HG03095 (cell line): ENCODE results near the gene LGALS8.
A peak's percentile ranks its signal among the peaks of the same experiment; 100 is the strongest.
"Not testable (repeated sequence)": the region's sequence is repeated elsewhere in the genome, so short reads cannot be mapped to it uniquely, and the experiment has no call there.

Source experiments
- ATAC-seq: cut with Tn5 transposase; IDR thresholded peaks from one replicate; pipeline ENCODE4 v1.9.1; 2021; ENCODE audit warnings: moderate library complexity; ENCODE audit not compliant: unreplicated experiment

LGALS8 gene

DNA sequence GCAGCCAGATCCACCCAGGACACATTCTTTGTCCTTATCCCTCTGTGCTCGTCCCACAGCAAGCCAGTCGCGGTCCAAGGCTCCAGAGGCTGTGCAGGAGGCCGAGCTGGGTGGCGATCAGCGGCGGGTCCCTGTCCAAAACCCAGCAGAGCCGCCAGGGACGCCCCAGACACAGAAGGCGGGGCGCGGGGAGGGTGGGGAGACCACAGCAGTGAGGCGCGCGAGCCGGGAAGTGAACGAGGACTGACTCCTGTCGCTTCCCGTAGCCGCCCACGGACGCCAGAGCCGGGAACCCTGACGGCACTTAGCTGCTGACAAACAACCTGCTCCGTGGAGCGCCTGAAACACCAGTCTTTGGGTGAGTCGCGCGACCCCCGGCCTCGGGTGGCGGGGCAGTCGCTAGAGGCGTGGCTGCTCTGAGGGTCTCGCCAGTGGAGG lies at the start of gene LGALS8:
Gene LGALS8 (plus strand): TSS at position 279 of the 438 bp plus-strand sequence. CDS start 2,089 bp downstream, outside the sequence.
- ATAC-seq: peak; percentile 66

DNA sequence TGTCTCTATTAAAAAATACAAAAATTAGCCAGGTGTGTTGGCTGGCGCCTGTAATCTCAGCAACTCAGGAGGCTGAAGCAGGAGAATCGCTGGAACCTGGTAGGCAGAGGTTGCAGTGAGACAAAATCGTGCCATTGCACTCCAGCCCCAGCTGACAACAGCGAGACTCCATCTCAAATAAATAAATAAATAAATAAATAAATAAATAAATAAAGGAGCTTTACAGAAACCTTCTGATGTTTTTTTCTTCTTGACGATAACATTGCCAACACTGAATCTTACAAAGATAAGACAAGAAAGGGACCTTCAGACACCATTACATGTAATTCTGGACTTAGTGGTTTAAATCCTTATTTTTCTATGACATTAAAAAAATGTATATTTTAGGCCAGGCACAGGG lies 47.8 kb upstream of the LGALS8 start:
- ATAC-seq: no peak

DNA sequence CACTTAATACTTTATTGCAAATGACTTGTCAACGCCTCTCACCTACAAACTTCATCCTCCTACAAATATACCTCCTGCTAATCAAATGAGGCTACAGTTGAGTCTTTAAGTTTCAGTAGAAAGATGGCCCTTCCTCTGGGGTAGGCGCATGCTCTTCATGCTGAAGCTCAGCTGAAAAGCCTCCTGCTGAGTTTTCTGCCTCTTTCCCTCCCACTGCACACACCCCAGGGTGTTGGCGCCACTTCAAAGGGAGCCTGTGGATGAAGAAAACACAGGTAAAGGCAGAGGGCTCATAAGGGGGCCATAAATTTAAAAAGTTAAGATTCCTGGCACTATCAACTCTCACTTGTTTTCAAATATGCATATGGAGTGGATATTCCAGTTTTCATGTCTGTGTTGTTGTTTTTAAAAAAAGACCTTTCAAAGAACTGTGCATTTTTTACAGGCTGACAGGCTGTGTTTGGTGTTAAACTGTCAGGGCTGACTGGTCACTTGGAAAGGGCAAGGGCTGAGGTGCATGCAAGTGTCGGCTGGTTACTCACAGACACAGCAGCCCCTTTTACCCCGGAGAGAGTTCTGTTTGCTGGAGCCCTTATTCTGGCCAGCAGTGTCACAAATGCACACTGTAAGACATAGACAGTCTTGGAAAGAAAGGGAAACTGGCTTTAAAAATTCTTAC lies 42.9 kb upstream of the LGALS8 start:
- no peak for ATAC-seq

DNA sequence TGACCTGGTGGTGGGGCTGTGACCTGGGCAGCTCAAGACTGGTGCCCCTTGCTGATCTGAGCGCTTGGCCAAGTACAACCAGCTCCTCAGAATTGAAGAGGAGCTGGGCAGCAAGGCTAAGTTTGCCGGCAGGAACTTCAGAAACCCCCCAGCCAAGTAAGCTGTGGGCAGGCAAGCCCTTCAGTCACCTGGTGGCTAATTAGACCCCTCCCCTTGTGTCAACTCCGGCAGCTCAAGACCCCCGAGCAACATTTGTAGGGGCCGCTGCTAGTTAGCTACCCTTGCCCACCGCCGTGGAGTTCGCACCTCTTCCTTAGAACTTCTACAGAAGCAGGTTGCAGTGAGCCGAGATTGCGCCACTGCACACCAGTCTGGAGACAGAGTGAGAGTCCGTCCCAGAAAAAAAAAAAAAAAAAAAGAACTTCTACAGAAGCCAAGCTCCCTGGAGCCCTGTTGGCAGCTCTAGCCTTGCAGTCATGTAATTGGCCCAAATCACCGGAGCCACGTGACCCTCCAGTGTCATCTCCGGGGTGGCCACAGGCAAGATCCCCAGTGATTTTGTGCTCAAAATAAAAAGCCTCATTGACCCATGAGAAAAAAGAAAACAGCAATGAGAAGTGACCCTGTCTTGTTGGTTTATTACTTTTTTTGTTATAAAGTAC lies 39.3 kb upstream of the LGALS8 start:
- no peak for ATAC-seq

DNA sequence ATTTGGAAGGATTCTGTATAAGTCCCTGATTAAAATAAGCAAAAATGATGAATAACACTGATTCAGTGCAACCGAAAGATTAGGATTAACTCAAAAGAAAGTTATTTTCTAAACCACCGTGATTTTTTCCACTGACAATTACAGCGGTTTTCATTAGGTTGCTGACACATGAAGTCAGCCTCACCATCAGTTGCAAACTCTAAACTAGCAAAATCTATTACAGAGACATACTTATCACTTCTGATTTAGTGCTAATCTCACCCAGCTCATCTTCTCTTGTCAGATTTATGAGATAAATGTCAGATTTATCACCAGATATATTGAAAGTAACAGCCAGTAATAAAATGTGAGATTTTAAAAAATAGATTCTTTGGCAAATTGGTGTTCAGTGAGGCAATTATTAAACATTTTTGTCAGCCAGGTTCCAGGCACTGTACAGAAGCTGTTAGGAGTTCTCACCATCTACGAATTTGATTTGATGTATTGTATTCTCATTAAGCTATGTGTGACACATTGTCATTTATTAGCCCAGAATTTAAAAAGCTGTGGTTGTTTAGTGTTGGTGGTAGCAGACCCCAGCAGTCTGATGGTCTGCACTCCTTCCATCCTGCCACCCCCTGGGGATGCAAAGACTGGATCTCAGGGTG lies 37.3 kb upstream of the LGALS8 start:
- no peak for ATAC-seq

DNA sequence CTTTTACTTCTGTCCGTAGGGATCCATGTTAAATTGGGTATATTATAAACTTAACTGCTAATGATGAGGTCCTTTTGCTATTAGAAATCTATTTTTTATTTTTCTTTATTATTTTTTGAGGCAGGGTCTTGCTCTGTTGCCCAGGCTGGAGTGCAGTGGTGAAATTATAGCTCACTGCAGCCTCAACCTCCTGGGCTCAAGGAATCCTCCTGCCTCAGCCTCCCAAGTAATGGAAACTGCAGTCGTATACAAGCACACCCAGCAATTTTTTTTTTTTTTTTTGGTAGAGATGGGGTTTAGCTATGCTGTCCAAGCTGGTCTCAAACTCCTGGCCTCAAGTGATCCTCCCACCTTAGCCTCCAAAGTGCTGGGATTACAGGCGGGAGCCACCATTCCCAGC lies 34.6 kb upstream of the LGALS8 start:
- not testable (repeated sequence) for ATAC-seq

DNA sequence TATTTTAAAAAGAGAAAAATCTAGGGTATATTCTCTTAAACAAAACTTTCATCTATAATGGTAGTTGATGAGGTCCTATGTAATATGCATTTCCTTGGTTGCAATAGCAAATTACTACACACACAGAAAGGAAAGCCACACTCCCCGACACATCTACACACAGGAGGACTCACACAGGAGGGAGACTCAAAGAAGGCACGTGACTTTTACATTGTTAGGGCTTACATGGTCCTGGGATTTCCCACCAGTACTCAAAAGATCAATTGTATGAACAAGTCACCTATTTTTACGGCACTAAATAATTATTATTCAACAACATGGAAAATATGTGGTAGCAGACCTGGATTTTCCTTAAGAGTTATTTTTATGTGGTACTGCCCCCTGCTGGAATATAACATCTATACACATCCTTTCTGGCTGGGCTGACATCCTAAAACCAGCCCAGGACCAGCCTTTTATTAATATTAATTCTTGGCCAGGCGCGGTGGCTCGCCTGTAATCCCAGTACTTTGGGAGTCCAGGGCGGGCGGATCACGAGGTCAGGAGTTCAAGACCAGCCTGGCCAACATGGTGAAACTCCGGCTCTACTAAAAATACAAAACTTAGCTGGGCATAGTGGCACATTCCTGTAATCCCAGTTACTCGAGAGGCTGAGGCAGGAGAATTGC lies 33.9 kb upstream of the LGALS8 start:
- ATAC-seq: no peak

DNA sequence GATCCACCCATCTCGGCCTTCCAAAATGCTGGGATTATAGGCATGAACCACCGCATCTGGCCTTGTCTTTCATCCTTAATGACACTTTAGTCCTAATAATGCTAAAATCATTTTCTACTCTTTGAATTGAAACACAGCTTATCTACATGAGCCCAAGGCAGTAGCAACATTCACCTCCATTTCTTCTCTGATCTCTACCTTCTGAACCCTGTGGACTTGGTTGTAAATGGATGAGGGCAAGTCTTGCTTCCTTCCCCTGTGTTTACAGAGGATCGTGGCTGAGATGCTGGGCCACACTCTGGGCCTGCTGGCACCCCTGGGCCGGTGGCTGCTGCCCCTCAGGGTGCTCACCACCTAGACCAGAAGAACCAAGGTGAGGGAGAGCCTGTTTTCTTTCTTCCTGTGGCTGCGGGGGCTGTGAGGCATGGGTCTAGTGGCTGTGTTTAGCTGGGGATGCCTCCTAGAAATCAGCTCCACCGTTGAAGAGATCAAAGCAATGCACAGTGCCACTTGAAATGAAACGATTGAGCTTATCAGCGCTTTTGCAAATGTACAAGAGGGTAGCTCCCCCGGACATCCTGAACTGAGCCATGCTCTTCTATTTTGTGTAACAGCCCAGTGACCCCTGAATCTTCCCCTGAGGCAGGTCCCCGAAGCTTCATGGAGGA lies 32.2 kb upstream of the LGALS8 start:
- no peak for ATAC-seq

DNA sequence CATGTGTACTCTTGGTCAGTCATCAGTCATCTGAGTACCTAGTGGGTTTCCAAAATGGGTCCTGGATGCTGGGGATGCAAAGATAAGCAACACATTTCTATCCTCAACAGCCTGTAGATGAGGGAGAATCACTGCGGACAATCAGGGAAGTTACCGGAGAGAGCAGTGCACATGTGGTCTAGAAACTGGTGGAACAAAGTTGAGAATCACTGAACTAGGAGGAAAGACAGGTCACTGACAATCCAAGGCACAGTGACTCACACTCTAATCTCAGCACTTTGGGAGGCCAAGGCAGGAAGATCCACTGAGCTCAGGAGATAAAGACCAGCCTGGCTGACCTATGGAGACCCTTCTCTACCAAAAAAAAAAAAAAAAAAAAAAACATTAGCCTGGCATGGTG lies 31.4 kb upstream of the LGALS8 start:
- no peak for ATAC-seq

DNA sequence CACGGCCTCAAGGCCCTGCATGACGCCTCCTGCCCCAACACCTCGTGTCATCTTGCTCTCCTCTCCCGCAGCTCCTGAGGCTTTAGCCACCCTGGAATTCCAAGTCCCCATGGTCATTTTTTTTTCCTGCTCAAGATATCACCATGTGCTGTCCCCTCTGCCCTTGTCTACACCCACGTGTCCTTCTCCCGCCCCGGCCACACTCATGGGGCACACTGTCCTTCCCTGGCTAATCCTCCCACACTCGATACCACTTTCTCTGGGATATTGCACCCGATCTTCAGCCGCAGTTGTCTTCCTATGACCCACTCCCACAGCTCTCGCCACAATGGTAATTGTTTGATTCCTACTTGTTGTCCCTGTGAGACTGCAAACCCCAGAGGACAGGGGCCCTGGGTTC lies 29.7 kb upstream of the LGALS8 start:
- no peak for ATAC-seq

DNA sequence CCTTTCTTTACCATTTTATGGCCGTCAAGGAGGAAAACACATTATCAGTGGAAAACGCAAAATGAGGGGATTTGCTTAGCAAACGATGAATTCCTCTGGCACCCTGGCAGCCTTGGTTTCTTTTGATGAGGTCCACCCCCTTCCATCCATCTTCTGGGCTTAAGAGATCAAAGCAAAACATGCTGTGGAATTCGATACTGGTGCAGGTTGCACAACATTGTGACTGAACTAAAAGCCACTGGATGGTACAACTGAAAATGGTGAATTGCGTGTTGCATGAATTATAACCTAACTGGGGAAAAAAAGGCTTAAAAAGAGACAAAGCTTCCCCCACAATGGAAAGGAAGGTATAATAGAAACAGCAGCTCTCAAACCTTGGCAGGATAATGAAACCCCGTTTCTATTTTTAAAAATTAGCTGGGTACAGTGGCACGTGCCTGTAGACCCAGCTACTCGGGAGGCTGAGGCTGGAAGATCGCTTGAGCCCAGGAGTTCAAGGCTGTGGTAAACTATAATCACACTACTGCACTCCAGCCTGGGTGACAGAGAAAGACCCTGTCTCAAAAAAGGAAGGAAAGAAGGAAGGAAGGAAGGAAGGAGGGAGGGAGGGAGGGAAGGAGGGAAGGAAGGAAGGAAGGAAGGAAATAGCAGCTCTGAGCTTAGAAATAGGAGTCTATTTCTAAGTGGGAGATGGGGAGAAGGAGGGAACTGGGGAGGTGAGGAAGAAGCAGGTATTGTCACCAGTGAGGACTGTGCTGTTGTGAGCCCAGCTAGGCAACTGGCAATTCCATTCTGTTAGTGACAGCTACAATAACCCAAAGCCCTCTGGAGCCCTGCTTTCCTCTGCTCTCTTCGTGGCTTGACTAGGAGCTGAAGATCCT lies 29.0 kb upstream of the LGALS8 start:
- no peak for ATAC-seq

DNA sequence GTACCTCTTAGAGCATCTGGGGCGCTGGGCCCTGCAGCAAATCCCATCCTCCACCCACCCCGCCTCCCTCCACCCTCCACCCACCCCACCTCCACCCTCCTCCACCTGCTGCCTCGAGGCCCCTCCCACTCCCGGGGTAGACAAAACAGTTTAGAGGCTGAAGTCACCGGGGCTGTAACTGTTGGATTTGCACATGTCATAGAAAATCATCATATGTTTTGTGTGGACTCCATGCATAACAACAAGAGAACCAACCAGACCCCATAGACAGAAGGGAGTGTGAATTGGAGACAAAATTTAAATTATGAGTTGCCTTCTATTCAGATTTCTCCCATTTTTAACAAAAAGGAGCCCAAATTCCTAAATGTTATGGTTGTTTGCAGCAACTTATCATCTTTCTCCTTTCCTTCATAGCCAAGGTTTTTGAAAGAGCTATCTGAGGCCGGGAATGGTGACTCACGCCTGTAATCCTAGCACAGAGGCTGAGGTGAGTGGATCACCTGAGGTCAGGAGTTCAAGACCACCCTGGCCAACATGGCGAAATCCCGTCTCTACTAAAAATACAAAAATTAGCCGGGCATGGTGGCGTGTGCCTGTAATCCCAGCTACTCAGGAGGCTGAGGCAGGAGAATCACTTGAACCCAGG lies 28.2 kb upstream of the LGALS8 start:
- ATAC-seq: no peak

DNA sequence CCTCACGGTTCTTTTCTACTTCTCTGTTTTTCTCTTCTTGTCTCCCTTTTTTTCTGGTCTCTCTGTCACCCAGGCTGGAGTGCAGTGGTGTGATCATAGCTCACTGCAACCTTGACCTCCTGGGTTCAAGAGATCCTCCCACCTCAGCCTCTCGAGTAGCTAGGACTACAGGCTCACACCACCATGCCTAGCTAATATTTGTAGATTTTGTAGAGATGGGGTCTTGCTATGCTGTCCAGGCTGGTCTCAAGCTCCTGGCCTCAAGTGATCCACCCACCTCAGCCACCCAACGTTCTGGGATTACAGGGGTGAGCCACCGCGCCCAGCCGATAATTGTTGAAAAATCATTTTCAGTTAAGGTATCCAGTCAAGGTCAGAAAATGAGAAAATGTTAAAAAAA lies 25.9 kb upstream of the LGALS8 start:
- ATAC-seq: no peak

DNA sequence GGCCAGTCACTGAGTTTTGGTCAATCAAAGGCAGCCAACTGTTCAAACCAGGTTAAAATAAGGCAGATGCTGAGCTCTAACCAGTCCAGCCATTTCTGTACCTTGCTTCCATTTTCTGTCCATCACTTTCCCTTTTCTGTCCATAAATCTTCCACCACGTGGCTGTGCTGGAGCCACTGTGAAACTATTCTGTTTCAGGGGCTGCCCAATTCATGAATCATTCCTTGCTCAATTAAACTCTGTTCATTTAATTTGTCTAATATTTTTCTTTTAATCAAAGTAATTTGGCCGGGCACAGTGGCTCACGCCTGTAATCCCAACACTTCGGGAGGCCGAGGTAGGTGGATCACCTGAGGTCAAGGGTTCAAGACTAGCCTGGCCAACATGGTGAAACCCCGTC lies 22.7 kb upstream of the LGALS8 start:
- ATAC-seq: no peak

DNA sequence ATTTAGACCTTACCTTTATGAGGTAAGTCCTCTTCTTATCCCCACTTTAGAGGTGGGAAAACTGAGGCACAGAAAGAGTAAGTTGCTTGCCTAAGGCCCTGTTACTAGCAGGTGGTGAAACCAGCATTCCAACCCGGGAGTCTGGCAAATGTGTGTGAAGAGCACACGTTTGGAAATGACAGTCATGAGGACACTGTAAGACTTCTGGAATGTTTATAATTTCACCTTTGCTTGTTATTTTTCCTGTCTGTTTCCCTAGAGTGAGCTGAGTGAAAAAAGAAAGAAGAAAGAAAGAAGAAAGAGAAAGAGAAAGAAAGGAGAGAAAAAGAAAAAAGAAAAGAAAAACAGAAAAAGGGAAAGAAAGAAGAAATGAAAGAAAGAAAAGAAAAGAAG lies 21.2 kb upstream of the LGALS8 start:
- no peak for ATAC-seq

DNA sequence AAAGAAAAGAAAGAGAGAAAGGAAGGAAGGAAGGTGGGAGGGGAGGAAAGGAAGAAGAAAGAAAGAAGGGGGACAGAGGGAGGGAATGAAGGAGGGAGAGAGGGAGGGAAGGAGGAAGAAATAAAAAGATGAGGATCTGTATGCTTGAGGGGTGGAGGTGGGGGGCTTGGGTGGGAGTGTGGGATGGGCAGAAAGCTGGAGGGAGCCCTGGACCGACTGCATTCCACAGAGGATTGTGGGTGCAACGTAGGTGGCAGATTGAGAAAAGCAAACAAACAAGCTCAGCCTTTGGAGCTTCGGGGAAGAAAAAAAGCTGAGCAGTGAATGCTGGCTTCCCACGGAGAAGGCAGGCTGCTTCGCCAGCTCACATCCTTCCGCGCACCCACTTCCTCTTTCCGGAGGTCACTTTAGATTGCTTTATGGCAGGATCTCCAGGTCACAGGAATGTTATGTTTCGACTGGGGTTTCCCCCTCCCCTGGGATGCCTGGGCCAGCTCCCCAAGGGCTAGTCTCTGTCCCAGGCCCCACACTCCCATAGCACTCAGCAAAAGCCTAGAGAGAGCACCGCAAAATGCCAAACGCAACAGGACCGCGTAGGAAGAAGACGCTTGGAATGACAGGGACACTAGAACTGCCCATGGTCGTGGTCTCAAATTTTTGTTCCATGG lies 20.7 kb upstream of the LGALS8 start:
- no peak for ATAC-seq

DNA sequence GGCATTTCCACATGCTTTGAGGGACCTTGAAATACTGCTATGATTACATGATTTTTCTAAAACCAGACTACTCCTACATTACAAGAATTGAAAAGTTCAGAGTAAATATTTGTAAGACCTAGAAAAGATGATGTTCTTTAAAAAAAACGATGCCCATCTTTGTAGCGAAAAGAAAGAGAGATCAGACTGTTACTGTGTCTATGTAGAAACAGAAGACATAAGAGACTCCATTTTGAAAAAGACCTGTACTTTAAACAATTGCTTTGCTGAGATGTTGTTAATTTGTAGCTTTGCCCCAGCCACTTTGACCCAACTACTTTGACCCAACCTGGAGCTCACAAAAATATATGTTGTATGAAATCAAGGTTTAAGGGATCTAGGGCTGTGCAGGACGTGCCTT lies 19.4 kb upstream of the LGALS8 start:
- ATAC-seq: not testable (repeated sequence)

DNA sequence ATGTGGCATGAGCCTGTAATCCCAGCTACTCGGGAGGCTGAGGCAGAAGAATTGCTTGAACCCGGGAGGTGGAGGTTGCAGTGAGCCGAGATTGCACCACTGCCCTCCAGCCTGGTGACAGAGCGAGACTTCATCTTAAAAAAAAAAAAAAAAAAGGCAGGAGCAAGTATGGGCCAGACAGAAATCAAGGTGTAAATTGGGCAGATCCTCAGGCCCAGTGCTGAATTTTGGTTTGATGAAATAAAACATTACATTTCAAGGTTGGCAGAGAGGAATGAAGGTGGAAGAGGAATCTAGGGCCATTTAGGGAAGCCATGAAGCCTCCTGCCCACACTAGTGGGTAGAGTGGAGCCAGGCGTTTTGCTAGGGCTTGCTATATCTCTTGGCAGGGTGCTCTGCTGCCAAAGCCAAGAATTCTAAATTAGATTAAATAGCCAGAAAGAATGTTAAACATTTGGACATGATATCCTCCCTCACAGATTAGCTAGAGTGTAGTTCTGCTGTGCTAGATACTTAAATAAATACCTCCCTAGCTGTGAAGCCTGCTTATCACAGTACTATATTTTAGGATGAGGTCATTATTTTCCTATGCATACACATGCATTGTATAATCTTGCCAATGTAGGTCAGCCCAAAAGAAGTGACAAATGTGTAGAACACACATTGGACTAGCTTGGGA lies 16.6 kb upstream of the LGALS8 start:
- ATAC-seq: no peak

DNA sequence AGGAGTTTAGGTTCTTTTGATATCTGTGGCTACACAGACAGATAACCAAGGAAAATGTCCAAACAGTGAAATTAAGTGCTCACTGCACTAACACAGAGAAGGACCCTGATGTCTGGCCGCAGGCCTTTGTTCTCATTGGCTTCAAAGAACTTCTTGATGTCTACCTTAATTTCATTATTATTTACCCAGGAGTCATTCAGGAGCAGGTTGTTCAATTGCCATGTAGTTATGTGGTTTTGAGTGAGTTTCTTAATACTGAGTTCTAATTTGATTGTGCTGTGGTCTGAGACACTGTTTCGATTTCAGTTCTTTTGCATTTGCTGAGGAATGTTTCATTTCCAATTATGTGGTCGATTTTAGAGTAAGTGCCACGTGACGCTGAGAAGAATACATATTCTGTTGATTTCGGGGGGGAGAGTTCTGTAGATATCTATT lies 15.2 kb upstream of the LGALS8 start:
- no peak for ATAC-seq
